ENCODE data around the gene HNRNPUL1. TPM values are rescaled to one million over a fixed set of nuclear protein-coding genes. Genes with fewer than 3 reads are reported as not detected.

HNRNPUL1 gene
- total RNA-seq, 1 experiment from 2014 or later, result 266 TPM

GRCh38 chr19:41264581-41265394, 616 bp downstream of the HNRNPUL1 start:
- no peaks in the 10 kb centered on the region for H3K27me3 ChIP-seq (ENCODE audit: insufficient read depth, low read depth)
- peaks cover 24% of the 10 kb centered on the region; the same call in 1 of the 2 replicates for H3F3A ChIP-seq (ENCODE audit: insufficient read depth, low read depth)
- peak in 1 of 2 experiments; percentile 55 for DNase-seq
- peaks cover 10% of the 10 kb centered on the region; the same call in 1 of the 2 replicates for H3K4me1 ChIP-seq (replicated peaks; ENCODE audit: insufficient read depth)
- H4K20me1 ChIP-seq (ENCODE audit: insufficient read depth), result peaks cover 11% of the 10 kb centered on the region; the same call in 1 of the 2 replicates
- intact Hi-C loops (cut with micrococcal nuclease; ENCODE audit: unreplicated experiment), result loop anchor here (1.0 to 10.0 kb wide), 3 partner anchors 44 to 514 kb away; partner anchors contain the start of gene ACTMAP
- BruUV-seq (replicated peaks), result TSS peak; percentile 14
- ChIA-PET POLR2A (ENCODE audit: unreplicated experiment) (interaction anchor here (1.1 kb wide), 1 partner anchor 99 kb away, joined by 5 read pairs; no protein-coding TSS in a partner anchor), CTCF (interaction anchor here (0.6 to 0.9 kb wide), 3 partner anchors 88 to 959 kb away, joined by 3 to 8 read pairs (median 4); no protein-coding TSS in a partner anchor)
- H3K27ac ChIP-seq, result peak overlapping the region; percentile 90
- H3K4me2 ChIP-seq, result peak overlapping the region; percentile 96
- H2AFZ ChIP-seq, result peak overlapping the region; percentile 86
- peaks cover 59% of the 10 kb centered on the region for H3K79me2 ChIP-seq (ENCODE audit: low read depth)
- no peaks in the 10 kb centered on the region for H3K9me2 ChIP-seq (ENCODE audit: insufficient read depth)
- H3K9me3 ChIP-seq (ENCODE audit: insufficient read depth, low read depth), result no peaks in the 10 kb centered on the region
- peaks cover 17% of the 10 kb centered on the region for H3K36me3 ChIP-seq (ENCODE audit: low read depth)
- TF ChIP-seq EZH2 (IDR thresholded peaks at IDR 0.05; ENCODE audit: low read depth) (no peak), CTCF (conservative IDR thresholded peaks at IDR 0.05) (no peak; the same call in 1 of the 2 replicates)
- peak overlapping the region; percentile 74 for H3K4me3 ChIP-seq

- Histone ChIP-seq H3K4me2 (peak overlapping the region; percentile 96), H3K36me3 (ENCODE audit: low read depth) (peaks cover 18% of the 10 kb centered on the region), H3K9me2 (ENCODE audit: insufficient read depth) (no peaks in the 10 kb centered on the region), H3K27ac (peak overlapping the region; percentile 90), H2AFZ (peak overlapping the region; percentile 86), H3K4me3 (peak overlapping the region; percentile 74), H3K9me3 (ENCODE audit: insufficient read depth, low read depth) (no peaks in the 10 kb centered on the region), H4K20me1 (ENCODE audit: insufficient read depth) (peaks cover 11% of the 10 kb centered on the region; the same call in 1 of the 2 replicates), H3F3A (ENCODE audit: insufficient read depth, low read depth) (peaks cover 21% of the 10 kb centered on the region; the same call in 1 of the 2 replicates), H3K79me2 (ENCODE audit: low read depth) (peaks cover 59% of the 10 kb centered on the region), H3K4me1 (replicated peaks; ENCODE audit: insufficient read depth) (peaks cover 10% of the 10 kb centered on the region; the same call in 1 of the 2 replicates), H3K27me3 (ENCODE audit: insufficient read depth, low read depth) (no peaks in the 10 kb centered on the region)
- TF ChIP-seq CTCF (conservative IDR thresholded peaks at IDR 0.05) (no peak), EZH2 (IDR thresholded peaks at IDR 0.05; ENCODE audit: low read depth) (no peak)
- POLR2A ChIA-PET (ENCODE audit: unreplicated experiment), result no interaction called here
- intact Hi-C loops (cut with micrococcal nuclease; ENCODE audit: unreplicated experiment), result loop anchor here (1.0 to 10.0 kb wide), 2 partner anchors 43 to 121 kb away; no protein-coding TSS in a partner anchor
- CTCF ChIA-PET, result interaction anchor here (0.6 kb wide), 1 partner anchor 657 kb away, joined by 5 read pairs; no protein-coding TSS in a partner anchor
- BruUV-seq (replicated peaks), result no TSS peak
- DNase-seq, result peak in 1 of 2 experiments; percentile 27
Observed at GRCh38 chr19:41265395-41266153, 1.4 kb downstream of the HNRNPUL1 start.

GRCh38 chr19:41269055-41269454, 4.9 kb downstream of the HNRNPUL1 start:
- H3K9me3 ChIP-seq (ENCODE audit: insufficient read depth, low read depth), result no peaks in the 10 kb centered on the region
- ChIA-PET CTCF (no interaction called here), POLR2A (ENCODE audit: unreplicated experiment) (interaction anchor here (0.6 kb wide), 1 partner anchor 95 kb away, joined by 4 read pairs; the partner anchor contains the start of gene B9D2)
- DNase-seq, result no peak
- H3F3A ChIP-seq (ENCODE audit: insufficient read depth, low read depth), result no peaks in the 10 kb centered on the region
- H3K4me2 ChIP-seq, result no peak overlapping the region
- intact Hi-C loops (cut with micrococcal nuclease; ENCODE audit: unreplicated experiment), result loop anchor here (10.0 kb wide), 1 partner anchor 124 kb away; no protein-coding TSS in a partner anchor
- no TSS peak for BruUV-seq (replicated peaks)
- H3K4me1 ChIP-seq (replicated peaks; ENCODE audit: insufficient read depth), result peaks cover 10% of the 10 kb centered on the region; the same call in 1 of the 2 replicates
- H4K20me1 ChIP-seq (ENCODE audit: insufficient read depth), result peaks cover 11% of the 10 kb centered on the region; the same call in 1 of the 2 replicates
- no peak overlapping the region for H2AFZ ChIP-seq
- H3K9me2 ChIP-seq (ENCODE audit: insufficient read depth), result no peaks in the 10 kb centered on the region
- H3K36me3 ChIP-seq (ENCODE audit: low read depth), result peaks cover 47% of the 10 kb centered on the region
- H3K27ac ChIP-seq, result no peak overlapping the region
- TF ChIP-seq EZH2 (IDR thresholded peaks at IDR 0.05; ENCODE audit: low read depth) (no peak), CTCF (conservative IDR thresholded peaks at IDR 0.05) (no peak)
- peaks cover 54% of the 10 kb centered on the region for H3K79me2 ChIP-seq (ENCODE audit: low read depth)
- no peak overlapping the region for H3K4me3 ChIP-seq
- H3K27me3 ChIP-seq (ENCODE audit: insufficient read depth, low read depth), result no peaks in the 10 kb centered on the region
